Measurements from ENCODE around the gene CCT7. TPM values are rescaled to one million over a fixed set of nuclear protein-coding genes. Genes with fewer than 3 reads are reported as not detected.

CCT7 gene
- total RNA-seq, 8 experiments from 2014 or later: 230 to 423 (median 329) TPM

DNA sequence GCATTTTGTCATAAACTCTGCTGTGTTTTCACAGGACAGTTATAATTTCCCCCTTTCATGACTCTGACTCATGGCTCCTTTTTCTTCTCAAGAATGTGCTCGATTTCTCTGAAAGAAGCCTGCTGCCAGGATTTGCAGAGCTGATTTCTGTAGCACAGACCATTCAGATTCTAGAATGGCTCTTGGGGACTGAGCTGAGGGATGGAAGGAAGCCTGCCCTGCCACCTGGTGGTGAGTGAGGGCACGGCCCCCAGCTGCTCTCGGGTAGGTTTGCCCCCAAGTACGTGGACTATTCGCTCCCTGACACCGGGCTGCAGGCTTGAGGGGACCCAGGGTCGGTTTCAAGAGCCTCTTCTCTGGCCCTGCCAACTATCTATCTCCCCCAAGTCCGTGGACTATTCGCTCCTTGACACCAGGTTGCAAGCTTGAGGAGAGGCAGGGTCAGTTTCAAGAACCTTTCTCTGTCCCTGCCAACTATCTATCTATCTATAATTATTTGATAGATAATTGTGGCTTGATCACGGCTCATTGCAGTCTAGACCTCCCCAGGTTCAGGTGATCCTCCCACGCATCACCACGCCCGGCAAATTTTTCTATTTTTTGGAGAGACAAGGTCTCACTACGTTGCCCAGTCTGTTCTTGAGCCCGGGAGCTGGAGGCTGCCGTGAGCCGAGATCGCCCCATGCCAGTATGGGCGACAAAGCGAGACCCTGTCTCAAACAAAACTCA lies 21.5 kb upstream of the CCT7 start:
- no peak overlapping the region for H3K4me3 ChIP-seq
- WGBS, 10 experiments: 7 to 81% (median 70%) methylated on average over 2 to 11 of the region's 20 CpGs; no CpG with 5 or more reads in 1 of the 10 experiments
- peak overlapping the region in 1 of 2 donors; percentile 47 for H3K27ac ChIP-seq
- H3K4me1 ChIP-seq (replicated peaks in 1 of 2): peaks cover 15 to 19% of the 10 kb centered on the region in 2 donors
- in situ Hi-C loops (cut with MboI; ENCODE audit: low pct_unique_long_range_greater_than_20kb in 2 of 9, low sequenced_read_pairs in 9 of 9, unreplicated experiment in 9 of 9): no loop called here
- peak; percentile 31 to 72 (median 50) for ATAC-seq (replicated peaks in 6 of 8)

DNA sequence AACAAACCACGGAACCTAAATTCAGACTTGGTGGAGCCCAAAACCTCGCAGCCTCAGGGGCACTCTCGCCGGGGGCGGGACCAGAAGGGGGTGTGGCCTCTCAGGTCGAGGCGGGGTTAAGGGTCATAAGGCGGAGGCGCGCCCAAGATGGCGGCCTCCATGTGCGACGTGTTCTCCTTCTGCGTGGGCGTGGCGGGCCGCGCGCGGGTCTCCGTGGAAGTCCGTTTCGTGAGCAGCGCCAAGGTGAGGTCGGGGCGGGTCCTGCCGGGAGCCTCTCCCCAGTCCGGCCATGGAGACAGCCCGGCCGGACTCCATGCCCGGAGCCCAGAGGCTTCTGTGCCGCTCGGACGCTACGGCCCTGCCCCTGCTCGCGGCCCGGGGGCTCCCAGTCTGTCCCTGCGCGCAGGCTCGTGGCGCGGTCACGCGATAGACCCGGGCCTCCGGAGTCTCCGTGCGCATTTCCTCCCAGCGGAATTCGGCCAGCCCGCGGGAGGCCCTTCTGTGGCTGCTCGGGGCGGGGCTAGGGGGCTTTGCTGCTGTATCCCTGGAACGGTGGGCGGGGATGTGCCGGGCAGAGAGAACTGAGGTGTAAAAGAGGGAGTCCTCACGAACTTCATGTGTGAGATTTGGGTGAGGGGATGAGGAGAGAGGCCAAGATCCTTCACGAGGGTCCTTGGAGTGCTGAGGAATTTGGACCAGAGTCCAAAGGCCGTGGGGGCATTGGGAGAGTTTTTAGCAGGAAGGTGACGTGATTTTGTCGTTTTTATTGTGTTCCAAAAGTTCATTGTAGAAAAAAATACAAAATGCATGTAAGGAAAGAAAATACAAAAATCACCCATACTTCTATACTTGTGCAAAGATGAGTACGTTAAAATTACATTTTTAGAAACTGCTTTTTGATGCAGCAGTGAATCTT lies 19.7 kb upstream of the CCT7 start, which contains the start of gene SMYD5:
SMYD5 (plus strand) TSS at position 126 of the 916 bp plus-strand sequence; CDS start at position 148, 22 bp downstream.
- peak within 1 kb of the TSS; percentile 48 to 91 (median 71) for H3K4me3 ChIP-seq
- peak within 1 kb of the TSS; percentile 88 to 97 for H3K27ac ChIP-seq
- peak; percentile 80 to 93 (median 91) for ATAC-seq (replicated peaks in 6 of 8)
- WGBS, 10 experiments: 0 to 7% (median 0%) methylated on average over 1 to 14 of the region's 64 CpGs
- in situ Hi-C loops (cut with MboI; ENCODE audit: low pct_unique_long_range_greater_than_20kb in 2 of 9, low sequenced_read_pairs in 9 of 9, unreplicated experiment in 9 of 9): no loop called here
- H3K4me1 ChIP-seq (replicated peaks in 1 of 2): peaks cover 15 to 19% of the 10 kb centered on the region in 2 donors

DNA sequence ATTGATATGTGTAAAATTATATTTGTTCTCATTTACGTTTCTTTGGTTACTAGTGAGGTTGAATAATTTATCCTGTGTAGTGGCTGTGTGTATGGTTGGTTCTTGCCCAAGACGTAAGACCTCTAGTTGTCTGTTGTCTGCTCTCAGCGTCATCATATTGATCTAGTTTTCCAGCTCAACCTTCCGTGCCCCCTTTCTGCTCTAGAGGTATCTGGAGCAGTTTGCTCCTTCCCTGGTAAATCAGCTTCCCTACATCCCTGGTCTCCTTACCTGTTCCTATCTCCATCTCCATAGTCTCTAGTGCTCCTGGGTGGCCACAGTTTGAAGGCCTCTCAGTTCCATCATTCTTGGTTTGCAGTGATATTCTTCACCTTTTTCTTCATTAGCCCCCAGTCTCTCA lies 18.9 kb upstream of the CCT7 start:
- peak overlapping the region; percentile 48 to 91 (median 71) for H3K4me3 ChIP-seq
- in situ Hi-C loops (cut with MboI; ENCODE audit: low pct_unique_long_range_greater_than_20kb in 2 of 9, low sequenced_read_pairs in 9 of 9, unreplicated experiment in 9 of 9): no loop called here

DNA sequence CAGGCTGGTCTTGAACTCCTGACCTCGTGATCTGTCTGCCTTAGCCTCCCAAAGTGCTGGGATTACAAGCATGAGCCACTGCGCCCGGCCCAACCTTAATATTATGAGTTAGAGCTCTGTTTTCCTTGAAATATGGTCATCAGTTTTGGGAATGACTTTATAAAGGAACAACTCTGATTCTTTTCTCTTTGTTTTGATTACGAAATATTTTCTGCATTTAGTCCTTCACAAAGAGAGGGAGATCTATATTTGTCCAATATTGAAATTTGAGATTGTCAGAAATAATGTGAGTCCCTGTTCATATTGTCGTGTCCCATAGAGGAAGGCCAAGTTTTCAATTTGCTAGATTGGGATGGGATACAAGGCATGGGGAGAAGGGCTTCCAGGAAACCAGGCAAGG lies 16.9 kb upstream of the CCT7 start:
- no peak overlapping the region for H3K4me3 ChIP-seq
- 84 to 100% (median 95%) methylated on average over 1 to 5 of the region's 5 CpGs; no CpG with 5 or more reads in 2 of the 10 experiments for WGBS, 10 experiments
- H3K4me1 ChIP-seq (replicated peaks in 1 of 2): peaks cover 15 to 19% of the 10 kb centered on the region in 2 donors
- in situ Hi-C loops (cut with MboI; ENCODE audit: low pct_unique_long_range_greater_than_20kb in 2 of 9, low sequenced_read_pairs in 9 of 9, unreplicated experiment in 9 of 9): no loop called here
- H3K27ac ChIP-seq: no peak overlapping the region
- no peak for ATAC-seq (replicated peaks in 6 of 8)

More for the DNA sequence above, 18.9 kb upstream of the CCT7 start:
- H3K4me1 ChIP-seq (replicated peaks in 1 of 2): peaks cover 15 to 19% of the 10 kb centered on the region in 2 donors
- ATAC-seq (replicated peaks in 6 of 8): no peak
- WGBS, 10 experiments: 0 to 77% (median 50%) methylated on average over 1 to 4 of the region's 4 CpGs; no CpG with 5 or more reads in 3 of the 10 experiments
- H3K27ac ChIP-seq: peak overlapping the region in 1 of 2 donors; percentile 19

DNA sequence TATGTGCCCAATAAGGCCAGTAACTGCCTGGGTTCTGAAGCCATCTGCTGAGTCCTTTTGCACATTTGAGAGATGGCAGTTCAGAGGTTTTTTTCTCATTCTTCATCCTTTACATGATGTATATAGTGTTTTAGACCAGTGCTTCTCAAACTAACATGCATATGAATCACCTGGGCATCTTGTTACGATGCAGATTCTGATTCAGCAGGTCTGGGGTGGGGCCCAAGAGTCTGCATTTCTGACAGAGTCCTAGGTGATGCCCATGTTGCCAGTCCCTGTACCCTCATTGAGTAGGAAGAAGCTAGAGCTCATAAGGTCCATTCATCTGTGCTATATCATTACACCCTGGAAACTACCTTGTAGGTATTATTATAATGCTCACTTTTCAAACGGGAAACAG lies 16.3 kb upstream of the CCT7 start:
- in situ Hi-C loops (cut with MboI; ENCODE audit: low pct_unique_long_range_greater_than_20kb in 2 of 9, low sequenced_read_pairs in 9 of 9, unreplicated experiment in 9 of 9): no loop called here

DNA sequence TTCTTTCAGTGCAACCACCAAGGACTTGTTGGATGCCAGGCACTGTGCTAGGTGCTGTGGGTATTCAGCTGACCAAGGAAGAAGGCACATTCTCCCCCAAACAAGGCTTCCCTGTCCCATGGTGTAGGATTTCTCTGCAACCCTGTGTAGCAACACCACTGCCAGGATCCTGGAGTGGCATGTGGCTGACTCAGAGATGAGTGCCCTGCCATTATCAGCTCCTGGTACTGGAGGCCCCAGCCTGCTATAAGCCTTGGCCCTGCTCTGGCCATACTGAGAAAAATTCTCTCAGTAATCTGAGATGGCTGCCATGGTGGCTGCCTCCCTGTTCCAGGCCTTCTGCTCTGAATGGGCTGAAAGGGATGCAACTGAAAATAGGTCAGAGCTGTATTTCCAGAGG lies 15.8 kb upstream of the CCT7 start:
- no peak for ATAC-seq (replicated peaks in 6 of 8)
- H3K4me1 ChIP-seq (replicated peaks in 1 of 2): peaks cover 13% of the 10 kb centered on the region in 2 donors
- no peak overlapping the region for H3K4me3 ChIP-seq
- in situ Hi-C loops (cut with MboI; ENCODE audit: low pct_unique_long_range_greater_than_20kb in 2 of 9, low sequenced_read_pairs in 9 of 9, unreplicated experiment in 9 of 9): no loop called here
- H3K27ac ChIP-seq: no peak overlapping the region

More for the DNA sequence above, 16.3 kb upstream of the CCT7 start:
- H3K4me1 ChIP-seq (replicated peaks in 1 of 2): peaks cover 13 to 17% of the 10 kb centered on the region in 2 donors
- H3K4me3 ChIP-seq: no peak overlapping the region
- no peak for ATAC-seq (replicated peaks in 6 of 8)
- H3K27ac ChIP-seq: no peak overlapping the region
- whole genome bisulfite sequencing, 10 experiments: 33 to 100% (median 100%) methylated on average over 1 to 2 of the region's 2 CpGs; no CpG with 5 or more reads in 3 of the 10 experiments

DNA sequence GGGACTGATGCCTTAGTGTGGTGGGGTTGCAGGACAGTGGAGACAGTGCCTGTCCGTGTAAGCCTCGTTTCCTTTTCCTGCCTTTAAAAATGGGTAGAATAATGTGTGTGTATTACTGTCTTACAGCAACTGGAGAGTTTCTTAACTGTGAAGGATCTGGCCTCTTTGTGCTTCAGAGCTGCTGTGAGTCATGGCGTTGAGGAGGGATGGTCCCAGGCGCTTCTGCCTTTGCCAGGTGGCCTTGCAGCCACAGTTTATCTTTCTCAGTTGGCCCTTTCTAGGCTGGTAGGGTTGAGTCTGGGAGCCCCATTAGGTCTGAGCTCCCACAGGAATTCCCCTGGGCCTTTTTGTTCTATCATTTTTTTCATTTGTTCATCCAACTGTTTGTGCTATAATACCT lies 10.3 kb upstream of the CCT7 start:
- WGBS, 10 experiments: 0 to 100% (median 90%) methylated on average over 1 to 4 of the region's 4 CpGs; no CpG with 5 or more reads in 5 of the 10 experiments
- in situ Hi-C loops (cut with MboI; ENCODE audit: low pct_unique_long_range_greater_than_20kb in 2 of 9, low sequenced_read_pairs in 9 of 9, unreplicated experiment in 9 of 9): no loop called here
- no peak overlapping the region for H3K27ac ChIP-seq
- ATAC-seq (replicated peaks in 6 of 8): no peak
- H3K4me1 ChIP-seq (replicated peaks in 1 of 2): no peaks in the 10 kb centered on the region
- no peak overlapping the region for H3K4me3 ChIP-seq

DNA sequence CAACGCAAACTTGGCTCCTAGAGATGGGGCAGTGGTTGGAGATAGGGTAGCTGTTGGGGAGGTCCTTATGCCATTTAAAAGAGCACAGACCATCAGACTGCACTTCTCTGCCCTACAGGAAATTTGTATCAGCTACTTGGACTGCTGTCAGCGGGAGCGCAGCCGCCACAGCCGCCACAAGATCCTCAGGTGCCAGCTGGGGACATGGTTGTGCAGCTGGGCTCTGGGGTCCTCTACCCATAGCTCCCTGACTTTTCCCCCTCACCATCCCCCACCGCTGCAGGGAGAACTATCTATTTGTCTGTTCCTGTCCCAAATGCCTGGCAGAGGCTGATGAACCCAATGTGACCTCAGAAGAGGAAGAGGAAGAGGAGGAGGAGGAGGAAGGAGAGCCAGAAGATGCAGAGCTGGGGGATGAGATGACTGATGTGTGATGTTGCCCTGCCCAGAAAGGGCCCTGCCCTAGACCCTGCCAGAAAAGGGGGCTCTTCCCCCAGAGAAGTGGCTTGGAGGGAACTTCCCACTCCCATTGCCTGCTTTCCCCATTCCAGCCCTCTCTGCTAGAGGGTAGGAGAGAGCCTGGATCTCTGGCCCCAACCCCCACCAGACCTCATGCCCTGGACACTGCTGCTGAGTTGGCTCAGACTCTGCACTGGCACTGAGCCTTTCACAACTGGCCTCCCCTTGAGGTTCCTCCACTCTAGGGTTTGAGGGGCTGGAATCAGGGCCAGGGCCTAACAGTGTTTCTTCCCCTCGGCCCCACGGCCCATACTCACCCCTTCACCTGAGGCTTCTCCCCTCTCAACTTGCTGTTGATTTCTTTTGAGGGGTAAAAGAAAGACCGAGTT lies 8.4 kb upstream of the CCT7 start:
- Histone ChIP-seq H3K4me3 (no peak overlapping the region), H3K4me1 (replicated peaks in 1 of 2) (no peaks in the 10 kb centered on the region), H3K27ac (no peak overlapping the region)
- 75 to 100% (median 84%) methylated on average over 1 to 6 of the region's 9 CpGs; no CpG with 5 or more reads in 5 of the 10 experiments for WGBS, 10 experiments
- in situ Hi-C loops (cut with MboI; ENCODE audit: low pct_unique_long_range_greater_than_20kb in 2 of 9, low sequenced_read_pairs in 9 of 9, unreplicated experiment in 9 of 9): no loop called here
- peak in 3 of 8 experiments; percentile 6 to 28 (median 18) for ATAC-seq (replicated peaks in 6 of 8)

DNA sequence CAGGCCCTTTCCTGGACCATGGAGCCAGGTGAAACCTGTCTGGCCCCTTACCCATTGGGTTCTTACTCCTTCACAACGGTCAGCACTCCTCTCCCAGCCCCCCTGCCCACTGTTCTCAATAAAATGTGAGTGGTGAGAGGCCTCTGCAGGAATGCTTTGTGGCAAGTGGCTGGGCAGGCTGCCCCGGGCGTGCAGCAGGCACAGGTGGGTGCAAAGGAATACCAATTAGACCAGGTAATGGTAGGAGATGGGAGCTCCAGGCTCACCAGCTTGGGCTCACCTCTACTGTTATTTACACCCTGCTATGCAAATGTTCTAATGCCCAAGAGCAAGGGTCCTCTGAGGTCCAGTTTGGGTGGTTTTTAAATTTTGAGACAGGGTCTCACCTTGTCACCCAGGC lies 7.0 kb upstream of the CCT7 start:
- no peaks in the 10 kb centered on the region for H3K4me1 ChIP-seq (replicated peaks in 1 of 2)
- in situ Hi-C loops (cut with MboI; ENCODE audit: low pct_unique_long_range_greater_than_20kb in 2 of 9, low sequenced_read_pairs in 9 of 9, unreplicated experiment in 9 of 9): no loop called here
- 58 to 87% (median 73%) methylated on average over 1 to 3 of the region's 3 CpGs; no CpG with 5 or more reads in 6 of the 10 experiments for WGBS, 10 experiments
- no peak for ATAC-seq (replicated peaks in 6 of 8)
- H3K4me3 ChIP-seq: no peak overlapping the region
- no peak overlapping the region for H3K27ac ChIP-seq

DNA sequence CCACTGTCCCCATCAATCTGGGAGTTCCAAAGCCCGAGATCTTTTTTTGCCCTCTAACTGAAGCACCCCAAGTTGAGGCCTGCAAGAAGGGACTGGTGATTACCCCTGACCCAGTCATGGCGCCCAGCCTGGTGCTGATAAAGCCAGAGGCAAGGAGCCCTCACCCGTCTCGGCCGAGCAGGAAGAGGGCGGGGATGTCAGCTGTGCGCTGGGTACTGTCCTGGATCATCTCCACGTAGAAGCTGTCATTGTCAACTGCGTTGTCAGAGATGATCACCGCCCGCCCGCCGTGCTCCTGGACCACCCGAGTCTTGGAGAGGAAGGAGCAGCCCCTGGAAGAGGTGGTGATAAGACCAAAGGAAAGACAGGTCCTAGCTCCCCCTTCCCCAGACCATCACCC lies 5.5 kb upstream of the CCT7 start:
- H3K4me1 ChIP-seq (replicated peaks in 1 of 2): peaks cover 0 to 2% of the 10 kb centered on the region in 2 donors
- H3K4me3 ChIP-seq: no peak overlapping the region
- H3K27ac ChIP-seq: no peak overlapping the region
- WGBS, 10 experiments: 40 to 100% (median 91%) methylated on average over 1 to 6 of the region's 14 CpGs; no CpG with 5 or more reads in 2 of the 10 experiments
- in situ Hi-C loops (cut with MboI; ENCODE audit: low pct_unique_long_range_greater_than_20kb in 2 of 9, low sequenced_read_pairs in 9 of 9, unreplicated experiment in 9 of 9): no loop called here
- ATAC-seq (replicated peaks in 6 of 8): no peak

DNA sequence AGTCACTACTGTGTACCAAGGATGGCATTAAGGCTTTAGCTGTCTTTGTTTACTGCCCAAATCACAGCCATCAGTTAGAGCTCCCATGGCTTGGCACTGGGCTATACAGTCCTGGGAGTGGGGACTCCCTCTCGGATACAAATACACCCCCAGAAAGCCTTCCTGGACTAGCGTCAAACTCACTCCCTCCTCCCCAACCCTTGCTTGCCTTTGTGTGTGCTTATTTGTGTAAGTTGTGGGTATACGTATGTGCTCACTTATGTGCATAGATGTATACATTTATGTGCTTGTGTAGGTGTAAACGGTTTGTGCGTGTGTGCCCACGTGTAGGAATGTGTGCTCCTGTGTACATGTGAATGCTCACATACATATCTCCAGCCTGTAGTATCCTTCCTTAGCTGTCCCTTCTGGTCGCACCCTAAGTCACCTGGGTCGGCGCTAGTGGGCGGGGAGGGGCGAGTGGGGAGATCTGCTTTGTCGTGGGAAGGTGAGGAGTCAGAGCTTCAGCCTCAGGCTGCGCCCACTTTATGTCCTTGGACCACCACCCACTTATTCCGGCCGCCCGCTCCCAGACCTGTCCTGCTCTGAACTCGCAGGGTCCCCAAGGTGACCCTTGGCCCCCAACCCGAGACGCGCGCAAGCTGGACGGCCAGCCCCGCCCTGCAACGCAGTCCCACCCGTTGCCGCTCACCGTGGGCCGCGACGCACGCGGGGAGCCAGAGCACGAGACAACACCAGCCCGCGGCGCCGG lies 1.5 kb upstream of the CCT7 start:
- Histone ChIP-seq H3K4me1 (replicated peaks in 1 of 2) (peaks cover 8% of the 10 kb centered on the region in 2 donors), H3K4me3 (peak overlapping the region; percentile 54 to 87 (median 82)), H3K27ac (peak overlapping the region; percentile 3 to 63)
- in situ Hi-C loops (cut with MboI; ENCODE audit: low pct_unique_long_range_greater_than_20kb in 2 of 9, low sequenced_read_pairs in 9 of 9, unreplicated experiment in 9 of 9): no loop called here
- 0 to 40% (median 14%) methylated on average over 1 to 15 of the region's 37 CpGs; no CpG with 5 or more reads in 4 of the 10 experiments for WGBS, 10 experiments
- ATAC-seq (replicated peaks in 6 of 8): peak in 5 of 8 experiments; percentile 0 to 4 (median 1)
